Astrocyte (in vitro differentiated cells and primary cell): ENCODE measurements around the gene STXBP2. TPM values are rescaled to one million over a fixed set of nuclear protein-coding genes. Genes with fewer than 3 reads are reported as not detected.
A peak's percentile ranks its signal among the peaks of the same experiment; 100 is the strongest.

Experiments
- DNase-seq: peaks from one replicate; pipeline ENCODE4 v3.0.0-alpha.2; 2010; ENCODE audit warnings: low read depth
- FAIRE-seq: peaks from 2 replicates; lab custom pipeline; 2011; peaks lifted over from hg19 to GRCh38; lab: Jason Lieb, UNC
- H2AFZ ChIP-seq: 2 replicates; pipeline ENCODE4 v1.6.0; 2012; ENCODE audit warnings: low read depth, low read length, inconsistent platforms
- H3K27ac ChIP-seq: 2 replicates; pipeline ENCODE4 v1.5.1; 2011; ENCODE audit warnings: low read depth, low read length, inconsistent platforms
- H3K27me3 ChIP-seq: 2 replicates; pipeline ENCODE4 v1.6.0; 2011; ENCODE audit warnings: low read length, inconsistent platforms; ENCODE audit not compliant: insufficient read depth
- H3K36me3 ChIP-seq: 2 replicates; pipeline ENCODE4 v1.5.1; 2011; ENCODE audit warnings: low read length, inconsistent platforms; ENCODE audit not compliant: insufficient read depth
- H3K4me1 ChIP-seq: 2 replicates; pipeline ENCODE4 v1.5.1; 2011; ENCODE audit warnings: low read length, inconsistent platforms; ENCODE audit not compliant: insufficient read depth
- H3K4me2 ChIP-seq: 2 replicates; pipeline ENCODE4 v1.6.0; 2012; ENCODE audit warnings: low read length, inconsistent platforms
- H3K4me3 ChIP-seq: 2 replicates; pipeline ENCODE4 v1.5.1; 2011; ENCODE audit warnings: low read depth, mild to moderate bottlenecking, low read length, inconsistent platforms; ENCODE audit not compliant: insufficient read depth
- H3K79me2 ChIP-seq: 2 replicates; pipeline ENCODE4 v1.6.0; 2012; ENCODE audit warnings: mild to moderate bottlenecking, low read length, inconsistent platforms; ENCODE audit not compliant: insufficient read depth
- H3K9ac ChIP-seq: 2 replicates; pipeline ENCODE4 v1.6.0; 2012; ENCODE audit warnings: mild to moderate bottlenecking, low read length, inconsistent platforms
- H3K9me3 ChIP-seq: 2 replicates; pipeline ENCODE4 v1.5.1; 2012; ENCODE audit warnings: low read depth, mild to moderate bottlenecking, low read length, inconsistent platforms; ENCODE audit not compliant: insufficient read depth
- H4K20me1 ChIP-seq: 2 replicates; pipeline ENCODE4 v1.6.0; 2012; ENCODE audit warnings: low read length, inconsistent platforms; ENCODE audit not compliant: insufficient read depth
- H3K27ac Mint-ChIP-seq: one replicate; pipeline ENCODE4 v1.8.0; 2021; ENCODE audit warnings: mild to moderate bottlenecking, mixed read lengths; ENCODE audit not compliant: unreplicated experiment
- H3K27me3 Mint-ChIP-seq: one replicate; pipeline ENCODE4 v1.8.0; 2021; ENCODE audit warnings: low read depth, mixed read lengths; ENCODE audit not compliant: unreplicated experiment
- H3K36me3 Mint-ChIP-seq: one replicate; pipeline ENCODE4 v1.8.0; 2021; ENCODE audit warnings: low read depth, mixed read lengths; ENCODE audit not compliant: unreplicated experiment
- H3K4me1 Mint-ChIP-seq: one replicate; pipeline ENCODE4 v1.8.0; 2021; ENCODE audit warnings: low read depth, mixed read lengths; ENCODE audit not compliant: unreplicated experiment
- H3K4me3 Mint-ChIP-seq: one replicate; pipeline ENCODE4 v1.8.0; 2021; ENCODE audit warnings: mild to moderate bottlenecking, moderate library complexity, mixed read lengths; ENCODE audit not compliant: unreplicated experiment
- H3K9me3 Mint-ChIP-seq: one replicate; pipeline ENCODE4 v1.8.0; 2021; ENCODE audit warnings: mild to moderate bottlenecking, mixed read lengths; ENCODE audit not compliant: unreplicated experiment
- CTCF ChIP-seq: IDR thresholded peaks from 2 replicates; pipeline ENCODE4 v1.5.1; 2011; ENCODE audit warnings: low read depth, mild to moderate bottlenecking, inconsistent platforms, low read length, moderate library complexity; ENCODE audit not compliant: insufficient read depth
- EZH2 ChIP-seq: IDR thresholded peaks from 2 replicates; pipeline ENCODE4 v1.6.1; 2012; ENCODE audit warnings: mild to moderate bottlenecking, low read length, inconsistent platforms; ENCODE audit not compliant: insufficient read depth
- total RNA-seq: library from RNA; stranded (reverse); gene quantifications from 2 replicates; pipeline ENCODE4 v1.2.1, GENCODE V29; 2021

The STXBP2 gene
- total RNA-seq, 1 donor from 2014 or later, result 49.6 TPM

GRCh38 chr19:7652061-7652641 is 15.2 kb downstream of the STXBP2 start:
- peak overlapping the region; percentile 68 for H2AFZ ChIP-seq
- no peaks in the 10 kb centered on the region for H4K20me1 ChIP-seq
- Mint-ChIP-seq H3K9me3 (no peaks in the 10 kb centered on the region), H3K27ac (peak overlapping the region; percentile 77), H3K36me3 (no peaks in the 10 kb centered on the region), H3K4me1 (no peaks in the 10 kb centered on the region), H3K4me3 (peak overlapping the region; percentile 60), H3K27me3 (peaks cover 37% of the 10 kb centered on the region)
- H3K79me2 ChIP-seq, result no peaks in the 10 kb centered on the region
- TF ChIP-seq EZH2 (no peak), CTCF (peak; percentile 97)
- no peaks in the 10 kb centered on the region for H3K36me3 ChIP-seq
- no peak overlapping the region for H3K4me3 ChIP-seq
- peak; percentile 25 for DNase-seq
- H3K27me3 ChIP-seq, result peaks cover 2% of the 10 kb centered on the region
- FAIRE-seq, result no peak
- H3K9ac ChIP-seq, result no peak overlapping the region
- H3K27ac ChIP-seq, result no peak overlapping the region
- H3K4me1 ChIP-seq, result no peaks in the 10 kb centered on the region
- peak overlapping the region; percentile 72 for H3K4me2 ChIP-seq
- no peaks in the 10 kb centered on the region for H3K9me3 ChIP-seq

GRCh38 chr19:7654401-7654800 is 17.5 kb downstream of the STXBP2 start:
- FAIRE-seq, result no peak
- Histone ChIP-seq H3K36me3 (no peaks in the 10 kb centered on the region), H3K27me3 (peaks cover 2% of the 10 kb centered on the region), H3K79me2 (no peaks in the 10 kb centered on the region), H3K9me3 (no peaks in the 10 kb centered on the region), H3K27ac (no peak overlapping the region), H3K4me2 (no peak overlapping the region), H3K4me3 (no peak overlapping the region), H2AFZ (no peak overlapping the region), H4K20me1 (no peaks in the 10 kb centered on the region), H3K9ac (no peak overlapping the region), H3K4me1 (no peaks in the 10 kb centered on the region)
- no peaks in the 10 kb centered on the region for H3K36me3 Mint-ChIP-seq
- DNase-seq, result no peak
- H3K27ac Mint-ChIP-seq, result no peak overlapping the region
- no peaks in the 10 kb centered on the region for H3K4me1 Mint-ChIP-seq
- H3K9me3 Mint-ChIP-seq, result no peaks in the 10 kb centered on the region
- no peak overlapping the region for H3K4me3 Mint-ChIP-seq
- H3K27me3 Mint-ChIP-seq, result peaks cover 47% of the 10 kb centered on the region
- TF ChIP-seq CTCF (no peak), EZH2 (no peak)

- Histone ChIP-seq H3K27me3 (peaks cover 4% of the 10 kb centered on the region), H3K79me2 (no peaks in the 10 kb centered on the region), H3K4me1 (no peaks in the 10 kb centered on the region), H2AFZ (no peak overlapping the region), H3K4me2 (no peak overlapping the region), H4K20me1 (no peaks in the 10 kb centered on the region), H3K4me3 (no peak overlapping the region), H3K9me3 (no peaks in the 10 kb centered on the region), H3K9ac (no peak overlapping the region), H3K27ac (no peak overlapping the region), H3K36me3 (no peaks in the 10 kb centered on the region)
- DNase-seq, result no peak
- H3K27me3 Mint-ChIP-seq, result peaks cover 45% of the 10 kb centered on the region
- H3K27ac Mint-ChIP-seq, result peak overlapping the region; percentile 12
- no peak overlapping the region for H3K4me3 Mint-ChIP-seq
- H3K9me3 Mint-ChIP-seq, result no peaks in the 10 kb centered on the region
- FAIRE-seq, result no peak
- no peaks in the 10 kb centered on the region for H3K4me1 Mint-ChIP-seq
- TF ChIP-seq EZH2, result no peak
- TF ChIP-seq CTCF, result no peak
- H3K36me3 Mint-ChIP-seq, result no peaks in the 10 kb centered on the region
These were observed 18.7 kb downstream of the STXBP2 start for GRCh38 chr19:7655581-7655980.
